Measurements from ENCODE around the gene TMEM200A.

The TMEM200A gene

GRCh38 chr6:130394246-130394645 lies 28.4 kb downstream of the TMEM200A start:
- DNase-seq (ENCODE audit: low read depth): no peak
- no peak for TF ChIP-seq CTCF (IDR thresholded peaks at IDR 0.05; ENCODE audit: insufficient read depth, low read depth, low read length, missing control alignments)
- no peak overlapping the region for H3K4me3 ChIP-seq (ENCODE audit: low read depth, low read length)

GRCh38 chr6:130395164-130395563 lies 29.3 kb downstream of the TMEM200A start:
- no peak overlapping the region for H3K4me3 ChIP-seq (ENCODE audit: low read depth, low read length)
- no peak for TF ChIP-seq CTCF (IDR thresholded peaks at IDR 0.05; ENCODE audit: insufficient read depth, low read depth, low read length, missing control alignments)
- DNase-seq (ENCODE audit: low read depth): no peak

GRCh38 chr6:130396722-130397121 lies 30.9 kb downstream of the TMEM200A start:
- TF ChIP-seq CTCF (IDR thresholded peaks at IDR 0.05; ENCODE audit: insufficient read depth, low read depth, low read length, missing control alignments): no peak
- peak; percentile 13 for DNase-seq (ENCODE audit: low read depth)
- peak overlapping the region; percentile 37 for H3K4me3 ChIP-seq (ENCODE audit: low read depth, low read length)

- no peak for TF ChIP-seq CTCF (IDR thresholded peaks at IDR 0.05; ENCODE audit: insufficient read depth, low read depth, low read length, missing control alignments)
- DNase-seq (ENCODE audit: low read depth): no peak
- no peak overlapping the region for H3K4me3 ChIP-seq (ENCODE audit: low read depth, low read length)
Measured at GRCh38 chr6:130405549-130405948, 39.7 kb downstream of the TMEM200A start.

GRCh38 chr6:130407032-130407431 lies 41.2 kb downstream of the TMEM200A start:
- no peak overlapping the region for H3K4me3 ChIP-seq (ENCODE audit: low read depth, low read length)
- DNase-seq (ENCODE audit: low read depth): no peak
- TF ChIP-seq CTCF (IDR thresholded peaks at IDR 0.05; ENCODE audit: insufficient read depth, low read depth, low read length, missing control alignments): no peak

- TF ChIP-seq CTCF (IDR thresholded peaks at IDR 0.05; ENCODE audit: insufficient read depth, low read depth, low read length, missing control alignments): no peak
- DNase-seq (ENCODE audit: low read depth): no peak
- H3K4me3 ChIP-seq (ENCODE audit: low read depth, low read length): no peak overlapping the region
Measured at GRCh38 chr6:130409418-130410100, 43.7 kb downstream of the TMEM200A start.

GRCh38 chr6:130411481-130411880 lies 45.7 kb downstream of the TMEM200A start:
- no peak for DNase-seq (ENCODE audit: low read depth)
- TF ChIP-seq CTCF (IDR thresholded peaks at IDR 0.05; ENCODE audit: insufficient read depth, low read depth, low read length, missing control alignments): no peak

More at GRCh38 chr6:130411481-130411880, 45.7 kb downstream of the TMEM200A start:
- no peak overlapping the region for H3K4me3 ChIP-seq (ENCODE audit: low read depth, low read length)

Data from GM12865 (cell line).